Measurements from ENCODE around the gene GPR132. TPM values are rescaled to one million over a fixed set of nuclear protein-coding genes. Genes with fewer than 3 reads are reported as not detected.
"Not testable (repeated sequence)": the region's sequence is repeated elsewhere in the genome, so short reads cannot be mapped to it uniquely, and the experiment has no call there.

GPR132 gene
- total RNA-seq, 1 donor, result 0.09 TPM

DNA sequence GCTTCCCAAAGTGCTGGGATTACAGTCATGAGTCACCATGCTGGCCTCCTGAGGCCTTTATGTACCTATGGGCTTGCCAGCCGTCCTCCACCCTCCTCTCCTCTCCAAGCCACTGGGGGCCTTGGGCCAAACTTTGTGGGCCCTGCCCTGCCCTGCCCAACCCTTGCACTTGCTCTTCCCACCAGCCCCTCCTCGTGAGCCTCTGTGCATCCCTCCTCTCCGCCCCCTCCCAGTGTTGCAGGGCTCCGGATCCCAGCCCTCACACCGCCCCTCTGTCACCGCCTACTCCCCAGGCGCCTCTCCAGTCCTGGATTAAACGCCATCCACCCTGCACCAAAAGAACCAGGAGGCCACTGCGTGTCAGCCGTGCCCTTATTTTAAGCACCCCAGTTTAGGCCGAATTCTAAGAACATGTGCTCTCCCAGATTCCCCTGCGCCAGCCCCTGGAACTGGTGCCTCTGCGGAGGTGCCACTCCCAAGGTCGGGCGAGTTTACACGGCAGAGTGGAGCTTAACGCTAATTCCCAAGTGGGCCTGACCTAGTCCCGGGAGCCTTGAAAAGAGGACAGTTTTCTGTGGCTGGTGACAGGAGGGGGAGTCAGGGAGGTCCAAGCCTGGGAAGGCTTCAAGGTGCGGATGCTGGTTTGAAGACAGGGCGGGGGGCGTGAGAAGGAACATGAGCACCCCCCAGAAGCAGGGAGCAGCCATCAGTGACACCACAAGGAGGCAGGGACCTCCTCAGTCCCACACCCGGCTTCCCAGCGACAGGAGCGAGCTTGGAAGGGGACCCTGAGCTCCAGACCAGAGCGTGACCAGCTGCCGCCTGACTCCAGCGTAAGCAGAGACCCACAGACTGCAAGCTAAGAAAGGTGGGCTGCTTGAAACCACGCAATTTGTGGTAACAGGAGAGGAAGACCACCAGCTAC, 23.1 kb downstream of the GPR132 start:
- no peak overlapping the region for H3K4me3 ChIP-seq (ENCODE audit: low read depth, low read length)
- peak; percentile 32 for DNase-seq (ENCODE audit: low read depth)
- no peak for TF ChIP-seq CTCF (IDR thresholded peaks at IDR 0.05; ENCODE audit: insufficient read depth, low read length)

DNA sequence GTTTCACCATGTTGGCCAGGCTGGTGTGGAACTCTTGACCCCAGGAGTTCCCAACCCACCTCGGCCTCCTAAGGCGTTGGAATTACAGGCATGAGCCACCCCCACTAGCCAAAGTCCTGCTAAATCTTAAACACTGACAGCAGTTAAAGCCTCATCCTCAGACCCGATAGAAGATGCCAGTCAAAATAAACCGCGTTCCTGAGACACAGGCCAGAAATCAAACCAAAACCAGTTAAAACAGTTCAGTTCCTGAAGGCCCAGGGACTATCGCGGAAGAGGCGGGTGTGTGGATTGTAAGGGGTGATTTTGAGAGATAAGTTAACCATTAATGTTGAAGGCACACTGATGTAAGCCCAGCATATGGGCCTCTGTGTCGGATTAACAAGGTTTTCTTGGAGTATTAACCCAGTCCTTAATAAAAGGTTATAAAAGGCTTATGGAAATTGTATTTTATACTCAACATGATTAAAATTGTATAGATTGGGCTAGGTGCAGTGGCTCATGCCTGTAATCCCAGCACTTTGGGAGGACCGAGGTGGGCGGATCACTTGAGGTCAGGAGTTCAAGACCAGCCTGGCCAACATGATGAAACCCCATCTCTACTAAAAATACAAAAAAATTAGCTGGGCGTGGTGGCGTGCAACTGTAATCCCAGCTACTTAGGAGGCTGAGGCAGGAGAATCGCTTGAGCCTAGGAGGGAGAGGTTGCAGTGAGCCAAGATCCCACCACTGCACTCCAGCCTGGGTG, 25.6 kb downstream of the GPR132 start:
- no peak overlapping the region for H3K4me3 ChIP-seq (ENCODE audit: low read depth, low read length)
- TF ChIP-seq CTCF (IDR thresholded peaks at IDR 0.05; ENCODE audit: insufficient read depth, low read length), result no peak
- no peak for DNase-seq (ENCODE audit: low read depth)

- H3K4me3 ChIP-seq (ENCODE audit: low read depth, low read length); DNase-seq (ENCODE audit: low read depth): not testable (repeated sequence)
Observed at GRCh38 chr14:105035616-105036015, 29.6 kb downstream of the GPR132 start.

DNA sequence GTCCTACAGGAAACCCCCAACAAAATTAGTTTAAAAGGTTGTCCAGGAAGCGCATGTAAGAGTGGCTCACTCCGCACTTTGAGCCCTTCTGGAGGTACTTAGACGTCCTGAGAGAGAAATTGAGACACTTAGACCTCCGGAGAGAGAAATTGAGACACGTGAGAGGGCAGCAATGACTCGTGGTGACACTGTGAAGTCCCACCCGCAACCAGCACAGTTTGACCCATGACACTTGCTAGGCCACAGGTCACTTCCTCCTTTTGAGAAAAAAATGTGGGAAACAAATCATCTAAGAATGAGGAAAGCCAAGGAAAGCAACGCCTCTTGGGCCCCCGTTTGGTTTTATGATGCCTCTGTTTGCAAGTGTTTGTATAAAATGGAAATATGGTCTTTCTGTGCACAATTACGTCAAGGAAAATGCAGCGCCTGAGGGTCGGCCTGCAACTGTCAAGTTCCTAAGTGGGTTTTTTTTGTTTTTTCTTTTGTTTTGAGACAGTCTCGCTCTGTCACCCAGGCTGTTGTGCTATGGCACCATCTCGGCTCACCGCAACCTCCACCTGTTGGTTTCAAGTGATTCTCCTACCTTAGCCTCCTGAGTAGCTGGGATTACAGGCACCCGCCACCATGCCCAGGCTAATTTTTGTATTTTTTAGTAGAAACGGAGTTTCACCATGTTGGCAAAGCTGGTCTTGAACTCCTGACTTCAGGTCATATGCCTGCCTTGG, 30.8 kb downstream of the GPR132 start:
- DNase-seq (ENCODE audit: low read depth), result no peak
- no peak for TF ChIP-seq CTCF (IDR thresholded peaks at IDR 0.05; ENCODE audit: insufficient read depth, low read length)
- no peak overlapping the region for H3K4me3 ChIP-seq (ENCODE audit: low read depth, low read length)

DNA sequence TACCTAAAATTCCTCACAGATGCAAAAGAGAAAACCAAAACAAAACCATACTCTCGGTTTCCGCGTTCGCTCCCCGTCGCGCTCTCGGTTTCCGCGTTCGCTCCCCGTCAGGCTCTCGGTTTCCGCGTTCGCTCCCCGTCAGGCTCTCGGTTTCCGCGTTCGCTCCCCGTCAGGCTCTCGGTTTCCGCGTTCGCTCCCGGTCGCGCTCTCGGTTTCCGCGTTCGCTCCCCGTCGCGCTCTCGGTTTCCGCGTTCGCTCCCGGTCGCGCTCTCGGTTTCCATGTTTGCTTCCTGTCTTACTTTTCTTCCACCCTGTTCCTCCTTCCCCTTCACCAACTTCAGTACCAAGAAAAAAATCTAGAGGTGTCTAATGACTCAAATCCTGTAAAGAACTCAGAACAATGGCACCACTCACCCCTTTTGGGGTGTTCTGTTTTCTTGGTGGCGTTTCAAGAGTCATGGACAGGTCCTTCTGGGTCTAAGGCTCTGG, 31.8 kb downstream of the GPR132 start:
- H3K4me3 ChIP-seq (ENCODE audit: low read depth, low read length), result peak overlapping the region; percentile 3
- not testable (repeated sequence) for DNase-seq (ENCODE audit: low read depth)

- DNase-seq (ENCODE audit: low read depth); H3K4me3 ChIP-seq (ENCODE audit: low read depth, low read length): not testable (repeated sequence)
Observed at GRCh38 chr14:105032451-105032901, 32.8 kb downstream of the GPR132 start.

DNA sequence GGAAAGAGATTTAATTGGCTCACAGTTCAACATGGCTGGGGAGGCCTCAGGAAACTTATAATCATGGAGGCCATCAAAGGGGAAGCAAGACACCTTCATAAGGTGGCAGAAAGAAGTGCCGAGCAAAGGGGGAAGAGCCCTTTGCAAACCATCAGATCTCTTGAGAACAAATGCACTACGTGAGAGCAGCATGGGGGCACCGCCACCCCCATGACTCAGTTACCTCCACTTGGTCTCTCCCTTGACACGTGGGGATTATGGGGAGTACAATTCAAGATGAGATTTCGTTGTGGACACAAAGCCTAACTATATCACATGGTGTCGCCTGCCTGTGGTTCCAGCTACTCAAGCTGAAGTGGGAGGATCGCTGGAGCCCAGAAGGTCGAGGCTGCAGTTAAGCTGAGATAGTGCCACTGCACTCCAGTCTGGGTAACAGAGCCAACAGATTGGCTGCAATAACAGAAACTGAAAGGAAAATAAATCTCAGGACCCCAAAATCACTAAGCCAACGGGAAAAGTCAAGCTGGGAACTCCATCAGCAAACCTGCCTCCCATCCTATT, 34.3 kb downstream of the GPR132 start:
- H3K4me3 ChIP-seq (ENCODE audit: low read depth, low read length), result no peak overlapping the region
- DNase-seq (ENCODE audit: low read depth), result no peak

More for the DNA sequence above, 34.3 kb downstream of the GPR132 start:
- TF ChIP-seq CTCF (IDR thresholded peaks at IDR 0.05; ENCODE audit: insufficient read depth, low read length), result no peak

Measured in fibroblast of the aortic adventitia (primary cell).